Uterus (tissue), 4 donors: ENCODE measurements around the gene MAP3K3. TPM values are rescaled to one million over a fixed set of nuclear protein-coding genes. Genes with fewer than 3 reads are reported as not detected.

Source experiments
- DNase-seq, 2 donors: peaks; one replicate each; pipeline ENCODE4 v3.0.0-alpha.2; 2019 to 2020
- H3K27ac ChIP-seq, 2 donors: fragments of 200-600 bp; sonication (generic); 1 replicate in 1 of 2; 2 replicates in 1 of 2; pipeline ENCODE4 v1.5.1; 2016 to 2018
- H3K27me3 ChIP-seq, 2 donors: fragments of 200-600 bp; sonication (generic); one replicate each; pipeline ENCODE4 v1.5.1; 2018 to 2019; ENCODE audit warnings: control low read depth in 1 of 2
- H3K36me3 ChIP-seq, 2 donors: fragments of 200-600 bp; sonication (generic); one replicate each; pipeline ENCODE4 v1.5.1; 2019; ENCODE audit warnings: control low read depth in 1 of 2
- H3K4me1 ChIP-seq, 2 donors: fragments of 200-600 bp; sonication (generic); one replicate each; pipeline ENCODE4 v1.5.1; 2018 to 2019; ENCODE audit warnings: control low read depth in 1 of 2
- H3K4me3 ChIP-seq, 2 donors: fragments of 200-600 bp; sonication (generic); 1 replicate in 1 of 2; 2 replicates in 1 of 2; pipeline ENCODE4 v1.5.1; 2018 to 2019; ENCODE audit warnings: mild to moderate bottlenecking in 1 of 2
- H3K9me3 ChIP-seq, 2 donors: fragments of 200-600 bp; sonication (generic); one replicate each; pipeline ENCODE4 v1.5.1; 2019; ENCODE audit warnings: control low read depth in 1 of 2
- CTCF ChIP-seq, 4 experiments: fragments of 200-600 bp in 2 of 4; fragments of 450-650 bp in 2 of 4; sonication (generic) in 2 of 4; IDR thresholded peaks; one replicate each; pipeline ENCODE4 v1.5.1; 2016 to 2019; ENCODE audit warnings: antibody characterized with exemption in 4 of 4, mild to moderate bottlenecking in 2 of 4, moderate library complexity in 1 of 4
- POLR2A ChIP-seq, 2 donors: fragments of 450-650 bp; IDR thresholded peaks; one replicate each; pipeline ENCODE4 v1.6.1; 2016; ENCODE audit warnings: antibody characterized with exemption in 2 of 2, mild to moderate bottlenecking in 1 of 2, moderate library complexity in 1 of 2
- intact Hi-C: fragments of 100-400 bp; cut with DNase I; formaldehyde crosslinking; loops from one replicate; pipeline ENCODE4 v1.15.1; 2023; ENCODE audit warnings: low total_unique reads
- total RNA-seq, 4 donors: library from RNA; depleted of rRNA in 3 of 4; stranded (reverse); fragments of >200 nt in 3 of 4; gene quantifications; one replicate each; pipeline versions ENCODE4 v1.1.0 to v1.2.4, GENCODE V29; 2014 to 2023
- donor health status: DM: yes; HTN: yes; CAD: no.

MAP3K3 gene
- 10 to 100 TPM; 31.5 to 63.0 (median 56.3) TPM for total RNA-seq

DNA sequence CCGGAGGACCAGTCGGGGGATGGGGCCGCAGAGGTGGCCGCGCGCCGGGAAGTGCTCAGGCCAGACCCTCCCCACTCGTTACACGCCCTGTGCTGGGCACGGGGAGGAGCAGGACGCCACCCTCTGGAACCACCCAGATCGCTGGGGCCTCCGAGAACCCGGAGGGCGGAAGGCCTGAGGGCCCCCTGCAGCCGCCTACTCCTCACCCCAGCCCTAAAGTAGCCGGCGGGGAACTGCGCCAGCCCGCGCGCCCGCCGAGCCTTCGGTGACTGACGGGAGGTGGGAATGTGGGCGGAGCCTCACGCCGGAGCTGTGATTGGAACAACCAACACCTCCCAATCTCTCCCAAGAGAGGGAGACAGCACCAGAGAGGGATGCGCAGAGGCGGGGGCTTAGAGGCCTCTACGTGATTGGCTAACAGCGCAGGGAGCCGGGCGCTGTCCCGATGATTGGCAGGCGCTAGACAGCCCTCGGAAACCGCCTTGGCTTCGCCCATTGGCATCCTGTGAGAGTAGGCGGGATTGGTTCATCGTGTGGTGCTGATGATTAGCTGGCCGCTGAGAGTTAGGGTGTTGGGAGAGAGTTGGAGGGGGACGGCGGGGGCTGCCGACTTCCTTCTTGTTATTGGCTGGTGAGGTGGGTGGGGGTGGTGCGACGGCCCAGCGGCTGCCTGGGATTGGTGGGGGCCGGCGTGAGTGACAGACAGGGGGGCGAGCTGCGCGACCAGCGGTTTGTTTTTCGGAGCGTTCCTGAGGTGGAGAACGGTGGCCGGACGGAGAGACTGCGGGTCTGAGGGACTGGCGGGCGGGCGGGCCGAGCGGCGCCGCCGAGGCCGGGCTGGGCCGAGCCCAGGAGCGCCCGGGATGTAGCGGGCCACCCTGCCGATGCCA lies at the start of gene MAP3K3:
TSS of gene MAP3K3 (plus strand) at position 734 of the 890 bp plus-strand sequence. CDS start 343 bp downstream, outside the sequence.
- Histone ChIP-seq H3K27ac (peak within 1 kb of the TSS; percentile 92 to 94), H3K36me3 (no peaks in the 10 kb centered on the region), H3K27me3 (no peaks in the 10 kb centered on the region), H3K4me3 (peak within 1 kb of the TSS; percentile 81 to 89), H3K9me3 (no peaks in the 10 kb centered on the region), H3K4me1 (peaks cover 7 to 9% of the 10 kb centered on the region in 2 donors)
- TF ChIP-seq POLR2A (IDR thresholded peaks at IDR 0.05) = peak; percentile 74 to 84
- TF ChIP-seq CTCF (IDR thresholded peaks at IDR 0.05) = peak; percentile 5 to 20 (median 10)
- intact Hi-C loops = no loop called here
- peak; percentile 99 for DNase-seq

DNA sequence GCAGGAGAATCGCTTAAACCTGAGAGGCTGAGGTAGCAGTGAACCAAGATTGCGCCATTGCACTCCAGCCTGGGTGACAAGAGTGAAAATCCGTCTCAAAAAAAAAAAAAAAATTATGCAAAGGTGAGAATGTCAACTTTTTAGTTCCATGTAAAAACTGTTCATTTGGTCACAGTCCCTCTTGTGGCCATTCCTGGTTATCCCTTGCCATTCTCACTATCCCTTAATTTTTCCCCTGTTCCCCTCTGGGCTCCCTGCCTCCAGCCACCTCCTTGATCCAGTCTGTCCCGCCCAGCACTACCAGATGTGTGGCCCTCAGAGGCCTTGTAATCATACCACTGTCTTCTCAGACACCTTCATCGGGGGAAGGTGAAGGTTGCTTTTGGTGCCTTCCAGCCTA lies 48.6 kb upstream of the MAP3K3 start:
- no peaks in the 10 kb centered on the region for H3K27me3 ChIP-seq
- TF ChIP-seq POLR2A (IDR thresholded peaks at IDR 0.05) (no peak), CTCF (IDR thresholded peaks at IDR 0.05) (no peak)
- no peaks in the 10 kb centered on the region for H3K9me3 ChIP-seq
- peaks cover 0 to 4% of the 10 kb centered on the region in 2 donors for H3K4me1 ChIP-seq
- intact Hi-C loops = no loop called here
- H3K36me3 ChIP-seq = no peaks in the 10 kb centered on the region
- no peak for DNase-seq
- no peak overlapping the region for H3K4me3 ChIP-seq
- H3K27ac ChIP-seq = no peak overlapping the region

DNA sequence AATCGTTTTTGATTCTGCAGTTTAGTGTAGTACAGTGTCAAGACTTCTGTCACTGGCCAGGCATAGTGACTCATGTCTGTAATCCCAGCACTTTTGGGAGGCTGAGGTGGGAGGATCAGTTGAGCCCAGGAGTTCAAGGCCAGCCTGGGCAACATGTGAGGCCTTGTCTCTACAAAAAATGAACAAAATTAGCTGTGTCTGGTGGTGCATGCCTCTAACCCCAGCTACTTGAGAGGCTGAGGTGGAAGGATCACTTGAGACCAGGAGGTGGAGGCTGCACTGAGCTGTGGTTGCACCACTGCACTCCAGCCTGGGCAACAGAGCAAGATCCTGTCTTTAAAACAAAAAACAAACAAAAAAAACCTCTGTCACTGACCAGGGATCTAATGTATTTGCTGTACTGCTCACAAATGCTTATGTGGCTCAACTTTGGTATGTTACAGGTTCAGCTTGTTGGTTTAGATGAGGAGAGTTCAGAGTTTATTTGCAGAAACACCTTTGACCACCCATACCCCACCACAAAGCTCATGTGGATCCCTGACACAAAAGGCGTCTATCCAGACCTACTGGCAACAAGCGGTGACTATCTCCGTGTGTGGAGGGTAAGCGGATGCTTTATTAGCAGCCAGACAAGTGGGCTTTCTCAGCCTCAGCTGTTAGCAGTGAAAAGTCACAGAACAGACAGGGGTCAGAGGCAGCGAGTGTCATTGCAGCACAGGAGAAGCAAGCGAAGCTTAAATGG lies 44.0 kb upstream of the MAP3K3 start:
- H3K27me3 ChIP-seq = no peaks in the 10 kb centered on the region
- H3K9me3 ChIP-seq = no peaks in the 10 kb centered on the region
- no peaks in the 10 kb centered on the region for H3K4me1 ChIP-seq
- H3K4me3 ChIP-seq = no peak overlapping the region
- DNase-seq = no peak
- intact Hi-C loops = no loop called here
- H3K36me3 ChIP-seq = no peaks in the 10 kb centered on the region
- no peak overlapping the region for H3K27ac ChIP-seq
- no peak for TF ChIP-seq POLR2A (IDR thresholded peaks at IDR 0.05)
- no peak for TF ChIP-seq CTCF (IDR thresholded peaks at IDR 0.05)

- Histone ChIP-seq H3K27ac (no peak overlapping the region), H3K9me3 (no peaks in the 10 kb centered on the region), H3K4me3 (no peak overlapping the region), H3K36me3 (no peaks in the 10 kb centered on the region), H3K4me1 (no peaks in the 10 kb centered on the region), H3K27me3 (no peaks in the 10 kb centered on the region)
- TF ChIP-seq CTCF (IDR thresholded peaks at IDR 0.05) = no peak
- no peak for TF ChIP-seq POLR2A (IDR thresholded peaks at IDR 0.05)
- no peak for DNase-seq
- intact Hi-C loops = no loop called here
These were observed 43.5 kb upstream of the MAP3K3 start for GRCh38 chr17:63578769-63579111.

DNA sequence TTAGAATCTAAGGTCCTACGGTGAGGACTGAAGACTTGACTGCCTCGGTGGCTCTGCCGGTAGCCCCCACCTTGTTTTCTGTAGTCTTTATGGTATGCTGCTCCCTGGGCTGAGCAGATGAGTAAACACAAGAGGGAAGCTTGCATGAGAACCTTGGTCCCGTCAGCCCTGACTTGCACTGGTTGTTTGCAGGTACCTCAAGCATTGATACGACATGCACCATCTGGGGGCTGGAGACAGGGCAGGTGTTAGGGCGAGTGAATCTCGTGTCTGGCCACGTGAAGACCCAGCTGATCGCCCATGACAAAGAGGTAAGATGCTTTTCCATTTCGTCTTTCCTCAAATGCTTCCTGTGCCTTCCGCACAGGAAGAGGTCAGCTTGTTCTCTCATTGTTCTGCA lies 42.6 kb upstream of the MAP3K3 start:
- Histone ChIP-seq H3K9me3 (no peaks in the 10 kb centered on the region), H3K4me3 (no peak overlapping the region), H3K27me3 (no peaks in the 10 kb centered on the region), H3K4me1 (no peaks in the 10 kb centered on the region), H3K27ac (peak overlapping the region in 1 of 2 donors; percentile 8), H3K36me3 (no peaks in the 10 kb centered on the region)
- intact Hi-C loops = no loop called here
- no peak for DNase-seq
- no peak for TF ChIP-seq POLR2A (IDR thresholded peaks at IDR 0.05)
- no peak for TF ChIP-seq CTCF (IDR thresholded peaks at IDR 0.05)
